HG03571 (cell line): ENCODE measurements around the gene RNF144A.
"Not testable (repeated sequence)": the region's sequence is repeated elsewhere in the genome, so short reads cannot be mapped to it uniquely, and the experiment has no call there.

Source experiments
- ATAC-seq: cut with Tn5 transposase; IDR thresholded peaks from one replicate; pipeline ENCODE4 v1.9.1; 2021; ENCODE audit not compliant: unreplicated experiment

RNF144A gene

GRCh38 chr2:6917071-6917760, at the start of gene RNF144A:
TSS of gene RNF144A (plus strand) at chr2:6917412. CDS start at chr2:6996927, 79,515 bp downstream.
- ATAC-seq = peak; percentile 89

DNA sequence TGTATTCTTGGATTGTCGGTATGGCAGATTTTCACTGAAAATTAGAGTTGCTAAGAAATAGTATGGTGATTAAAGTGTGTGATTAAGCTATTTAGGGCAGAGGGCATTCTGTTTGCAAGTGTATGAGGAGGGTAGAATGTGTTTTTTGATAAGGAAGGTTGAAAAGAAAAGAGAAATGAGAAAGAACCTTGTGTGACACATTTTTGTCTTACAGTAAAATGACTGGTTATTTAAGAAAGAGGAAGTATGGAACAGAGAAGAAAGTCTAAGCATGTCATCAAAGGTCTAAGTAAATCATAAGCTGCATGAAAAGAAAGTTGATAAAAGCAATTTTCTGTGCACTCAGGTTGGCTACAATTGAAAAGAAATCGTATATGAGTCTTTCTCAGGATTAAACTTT, 44.8 kb upstream of the RNF144A start:
- peak; percentile 62 for ATAC-seq

DNA sequence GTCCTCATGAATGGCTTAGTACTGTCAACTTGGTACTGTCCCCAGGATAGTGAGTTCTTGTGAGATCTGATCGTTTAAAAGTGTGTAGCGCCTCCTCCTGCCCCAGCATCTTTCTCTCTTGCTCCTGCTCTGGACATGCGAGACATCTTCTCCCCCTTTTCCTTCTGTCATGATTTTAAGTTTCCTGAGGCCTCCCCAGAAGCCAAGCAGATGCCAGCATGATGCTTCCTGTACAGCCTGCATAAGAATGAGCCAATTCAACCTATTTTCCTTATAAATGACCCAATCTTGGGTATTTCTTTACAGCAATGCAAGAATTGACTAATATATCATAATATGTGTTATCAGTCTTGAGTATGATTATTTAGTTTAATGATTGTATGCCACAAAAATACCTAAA, 43.2 kb upstream of the RNF144A start:
- ATAC-seq = no peak

DNA sequence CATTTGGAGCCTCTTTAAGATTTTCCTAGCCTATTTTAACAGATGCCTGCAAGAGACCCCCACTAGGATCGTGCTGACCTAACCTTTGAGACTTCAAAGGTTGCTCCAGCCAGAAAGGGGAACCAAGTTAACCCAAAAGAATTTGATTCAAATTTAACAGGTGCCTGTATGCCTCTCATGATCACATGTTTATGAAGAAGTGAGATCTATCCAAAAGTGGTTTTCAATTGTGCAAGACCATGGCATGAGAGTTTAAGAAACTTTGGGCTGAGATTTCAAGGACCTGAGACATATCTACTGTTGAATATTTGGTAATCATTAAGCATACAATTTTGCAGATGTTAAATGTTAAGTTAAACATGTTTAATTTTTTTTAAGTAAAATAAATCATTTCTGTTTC, 40.9 kb upstream of the RNF144A start:
- no peak for ATAC-seq

DNA sequence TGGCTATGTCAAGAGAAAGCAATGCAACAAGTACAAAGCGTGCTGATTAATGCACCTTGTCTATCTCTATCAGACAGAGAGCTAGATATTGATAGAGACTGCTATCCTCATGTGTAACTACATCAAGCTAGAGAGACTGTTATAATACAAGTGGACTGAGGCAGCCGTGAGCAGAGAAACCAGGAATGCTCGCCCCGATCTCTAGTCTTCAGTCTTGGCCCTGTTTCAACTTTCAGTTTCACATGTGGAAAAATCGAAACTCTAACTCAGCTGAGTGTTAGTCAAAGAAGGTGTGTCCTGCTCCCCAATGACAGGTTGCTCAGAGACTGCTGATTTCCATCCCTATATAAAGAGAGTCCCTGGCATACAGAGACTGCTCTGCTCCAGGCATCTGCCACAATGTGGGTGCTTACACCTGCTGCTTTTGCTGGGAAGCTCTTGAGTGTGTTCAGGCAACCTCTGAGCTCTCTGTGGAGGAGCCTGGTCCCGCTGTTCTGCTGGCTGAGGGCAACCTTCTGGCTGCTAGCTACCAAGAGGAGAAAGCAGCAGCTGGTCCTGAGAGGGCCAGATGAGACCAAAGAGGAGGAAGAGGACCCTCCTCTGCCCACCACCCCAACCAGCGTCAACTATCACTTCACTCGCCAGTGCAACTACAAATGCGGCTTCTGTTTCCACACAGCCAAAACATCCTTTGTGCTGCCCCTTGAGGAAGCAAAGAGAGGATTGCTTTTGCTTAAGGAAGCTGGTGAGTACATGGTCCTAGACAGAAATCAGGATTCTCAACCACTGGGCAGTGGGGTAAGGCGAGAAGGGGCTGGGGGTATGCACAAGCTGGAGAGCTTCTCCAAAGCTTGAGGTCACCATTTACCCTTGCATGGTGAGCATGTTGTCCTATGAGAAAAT, 39.6 kb upstream of the RNF144A start, which contains the start of gene RSAD2:
RSAD2 (plus strand) TSS at position 376 of the 903 bp plus-strand sequence; CDS start at position 400, 24 bp downstream.
- ATAC-seq = peak; percentile 67

- ATAC-seq = no peak
Measured at GRCh38 chr2:6878549-6878948, 38.7 kb upstream of the RNF144A start.

DNA sequence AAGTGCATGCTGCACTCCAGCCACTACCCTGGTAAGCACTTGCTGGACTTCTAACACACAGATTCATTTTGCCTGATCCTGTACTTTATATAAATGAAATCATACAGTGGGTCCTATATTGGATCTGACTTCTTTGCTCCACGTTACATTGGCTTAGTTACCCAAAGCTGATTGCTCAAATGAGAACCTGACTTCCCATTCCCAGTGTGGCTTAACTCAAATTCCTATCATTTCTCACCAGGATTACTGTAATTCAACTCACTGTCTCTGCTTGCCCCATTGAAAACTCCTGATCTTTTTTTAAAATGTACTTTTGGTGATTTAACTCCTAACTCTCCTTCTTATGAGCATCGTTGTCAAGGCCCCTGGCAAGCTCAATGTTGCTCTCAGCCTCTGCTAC, 38.2 kb upstream of the RNF144A start:
- no peak for ATAC-seq

DNA sequence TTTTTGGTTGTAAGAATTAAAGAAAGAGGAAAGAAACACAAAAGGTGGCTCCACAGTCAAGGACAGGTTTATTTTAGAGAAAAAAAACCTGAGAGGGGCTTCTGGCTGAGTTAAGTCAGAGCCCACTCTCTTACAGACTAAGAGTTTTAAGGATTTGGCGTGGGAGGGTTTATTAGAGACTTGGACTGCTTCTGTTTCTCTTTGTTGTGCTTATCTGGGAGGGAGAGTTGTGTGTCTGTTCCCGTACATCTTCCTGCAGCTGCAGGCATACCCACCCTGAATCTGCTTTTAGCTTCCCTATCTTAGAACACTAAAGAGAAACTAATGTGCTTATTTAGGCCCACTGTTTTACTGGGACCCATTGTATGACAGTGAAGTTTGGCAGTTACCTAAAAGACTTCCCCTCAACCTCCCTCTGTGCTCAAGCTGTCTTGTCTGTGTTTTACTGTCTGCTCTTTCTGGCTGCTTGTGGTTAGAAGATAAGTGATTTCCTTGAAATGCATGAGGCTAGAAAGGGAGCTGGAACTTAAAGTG, 36.9 kb upstream of the RNF144A start:
- no peak for ATAC-seq

DNA sequence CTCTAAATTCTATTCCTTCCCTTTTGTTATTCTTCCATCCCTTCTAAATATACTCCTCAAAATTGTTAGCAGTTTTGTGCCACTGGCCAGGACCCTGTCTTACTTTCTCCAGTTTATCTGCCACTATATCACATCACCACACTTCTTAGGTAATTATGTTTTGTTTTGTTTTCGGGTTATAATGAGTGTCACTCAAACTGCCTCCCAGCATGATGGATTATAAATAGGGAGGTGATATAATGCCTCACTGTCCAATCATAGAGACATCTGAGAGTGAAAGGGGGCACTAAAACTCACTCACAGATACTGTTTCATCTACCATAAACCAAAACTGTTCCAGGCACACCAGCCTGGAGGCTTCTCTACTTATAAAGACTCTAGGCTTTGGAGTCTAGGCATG, 36.2 kb upstream of the RNF144A start:
- no peak for ATAC-seq

DNA sequence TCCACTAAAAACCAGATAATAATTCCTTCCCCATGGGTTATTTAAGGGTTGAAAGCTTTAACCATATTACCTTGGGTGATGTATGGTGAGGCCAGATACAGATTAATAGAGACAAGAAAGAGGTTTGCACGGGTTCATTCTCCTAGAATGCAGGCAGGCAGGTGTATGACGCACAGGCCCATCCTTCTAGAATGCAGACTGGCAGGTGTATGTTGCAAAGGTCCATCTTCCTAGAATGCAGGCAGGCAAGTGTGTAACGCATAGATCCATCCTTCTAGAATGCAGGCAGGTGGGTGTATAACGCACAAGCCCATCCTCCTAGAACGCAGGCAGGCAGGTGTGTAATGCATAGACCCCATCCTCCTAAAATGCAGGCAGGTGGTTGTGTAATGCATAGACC, 35.7 kb upstream of the RNF144A start:
- no peak for ATAC-seq

DNA sequence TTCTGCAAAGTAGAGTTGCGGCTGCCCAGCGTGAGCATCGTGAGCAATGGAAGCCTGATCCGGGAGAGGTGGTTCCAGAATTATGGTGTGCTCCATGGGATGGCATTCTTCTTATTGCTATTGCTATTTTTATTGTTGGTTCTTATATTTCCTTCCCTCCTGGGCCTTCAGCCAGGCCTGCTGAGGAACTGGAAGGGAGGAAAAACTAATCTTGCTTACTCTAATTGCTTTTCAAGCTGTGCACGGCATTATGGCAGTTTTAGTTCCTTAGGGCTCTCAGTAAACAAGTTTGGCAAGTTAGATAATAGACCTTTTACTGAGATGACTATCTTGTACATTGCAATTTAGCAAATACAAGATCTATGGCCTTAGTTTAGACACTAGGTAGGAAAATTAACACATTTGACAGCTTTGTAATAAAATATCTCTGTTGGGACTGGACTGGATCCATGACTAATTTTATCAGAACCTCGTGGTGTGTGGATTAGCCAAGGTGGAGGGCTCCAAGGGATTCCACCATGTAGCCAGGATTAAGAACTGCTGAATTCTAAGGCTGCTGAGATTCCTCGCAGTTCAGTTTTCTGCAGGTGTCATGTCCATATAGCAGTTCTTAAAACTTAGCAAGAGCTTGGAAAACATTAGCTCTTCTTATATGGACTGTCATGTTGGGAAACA, 33.6 kb upstream of the RNF144A start:
- no peak for ATAC-seq

GRCh38 chr2:6885551-6885950, 31.7 kb upstream of the RNF144A start:
- no peak for ATAC-seq

- ATAC-seq = no peak
Measured at GRCh38 chr2:6885968-6886367, 31.2 kb upstream of the RNF144A start.

DNA sequence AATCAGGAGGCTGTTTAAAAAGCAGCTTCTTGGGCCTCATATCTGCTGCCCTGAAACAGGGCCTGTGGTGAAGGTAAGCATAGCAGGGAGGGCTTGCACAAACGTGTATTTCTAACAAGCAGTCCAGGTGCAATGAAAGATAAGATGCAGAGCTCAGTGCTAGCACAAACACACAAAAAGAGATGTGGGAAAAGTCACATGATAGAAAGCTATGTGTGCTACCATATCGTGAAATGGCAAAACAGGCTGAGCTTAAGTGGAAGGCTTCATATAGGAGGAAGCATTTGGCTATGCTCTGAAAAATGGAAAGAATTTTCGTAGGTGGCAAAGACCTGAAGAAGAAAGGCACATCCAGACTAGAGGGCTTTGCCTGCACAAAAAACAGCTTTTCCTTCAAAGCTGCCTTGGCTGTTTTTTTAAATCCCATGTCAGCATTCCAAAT, 29.4 kb upstream of the RNF144A start:
- ATAC-seq = no peak

- ATAC-seq = no peak
Measured at GRCh38 chr2:6888724-6889123, 28.5 kb upstream of the RNF144A start.

DNA sequence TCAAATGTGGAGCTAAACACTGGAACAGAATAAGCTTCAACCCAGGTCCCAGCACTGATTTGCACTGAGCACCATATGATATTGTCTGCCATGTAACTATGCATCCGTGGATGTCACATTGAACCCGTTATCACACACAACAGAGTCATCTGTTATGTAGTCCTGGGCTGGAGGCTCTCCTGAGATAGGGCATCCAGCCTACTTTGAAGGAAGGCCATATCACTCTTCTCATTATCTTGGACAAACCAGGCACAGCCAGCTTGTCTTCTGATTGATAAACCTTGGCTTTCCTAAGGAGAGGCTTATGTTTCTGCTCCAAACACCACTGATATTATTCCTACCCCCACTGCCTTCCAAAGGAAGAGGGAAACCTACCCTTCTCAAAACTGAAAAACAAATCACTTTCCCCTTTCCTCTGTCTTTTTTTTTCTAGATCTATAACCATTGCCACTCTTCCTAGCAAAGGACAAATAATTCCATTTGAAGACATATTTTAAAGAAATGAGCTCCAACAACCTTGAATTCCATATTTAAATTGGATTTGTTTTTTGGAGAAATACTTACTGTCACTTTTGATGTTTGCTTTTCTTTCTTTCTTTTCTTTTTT, 23.2 kb upstream of the RNF144A start:
- ATAC-seq = no peak

GRCh38 chr2:6896930-6897759, 20.1 kb upstream of the RNF144A start:
- peak; percentile 74 for ATAC-seq

GRCh38 chr2:6902581-6902980, 14.6 kb upstream of the RNF144A start:
- not testable (repeated sequence) for ATAC-seq

DNA sequence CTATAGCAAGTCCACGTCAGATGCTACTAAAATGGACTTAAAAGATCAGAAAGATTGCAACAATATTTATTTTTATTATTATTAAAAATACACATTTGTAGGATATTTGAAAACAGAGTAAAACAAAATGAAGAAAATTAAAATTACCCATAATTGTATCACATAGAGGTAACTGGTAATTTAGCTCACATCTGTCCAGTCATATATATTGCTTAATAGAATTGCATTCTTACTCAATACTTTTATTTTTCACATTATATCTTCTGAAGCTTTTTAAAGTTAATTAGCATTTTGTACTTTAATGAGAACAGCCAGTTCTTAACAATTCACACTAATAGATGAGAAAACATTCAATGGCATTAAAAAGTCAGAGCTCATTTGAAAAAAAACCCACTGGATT, 11.5 kb upstream of the RNF144A start:
- no peak for ATAC-seq

GRCh38 chr2:6906165-6906741, 11.0 kb upstream of the RNF144A start:
- no peak for ATAC-seq
